Endothelial cell of umbilical vein (primary cell): ENCODE measurements around the gene TMEM252. TPM values are rescaled to one million over a fixed set of nuclear protein-coding genes. Genes with fewer than 3 reads are reported as not detected.

Experiments
- BruUV-seq: library from RNA; stranded (reverse); fragments of 400-500 nt; replicated peaks from 2 replicates; lab custom pipeline; 2021; lab: Mats Ljungman, UMichigan
- CTCF ChIA-PET: fragments of 300-600, 350-600 bp; sonication (Branson Sonifier 250); formaldehyde crosslinking; loops from one replicate; lab custom pipeline; 2021; ENCODE audit warnings: antibody characterized with exemption, inconsistent platforms; lab: Charles Lee
- POLR2A ChIA-PET: fragments of 300-600, 350-600 bp; sonication (Branson Sonifier 250); formaldehyde crosslinking; loops from one replicate; lab custom pipeline; 2021; ENCODE audit warnings: antibody characterized with exemption, inconsistent platforms; lab: Charles Lee
- DNase-seq: peaks from one replicate; pipeline ENCODE4 v3.0.0-alpha.2; 2011; ENCODE audit warnings: low read depth, low spot score
- FAIRE-seq: peaks from 2 replicates; lab custom pipeline; 2011; peaks lifted over from hg19 to GRCh38; lab: Jason Lieb, UNC
- H2AFZ ChIP-seq: 2 replicates; pipeline ENCODE4 v1.6.0; 2012; ENCODE audit warnings: low read depth, low read length, control low read depth, inconsistent platforms
- H3K27ac ChIP-seq: 2 replicates; pipeline ENCODE4 v1.5.1; 2011; ENCODE audit warnings: low read depth, mild to moderate bottlenecking, control low read depth, low read length, moderate library complexity; ENCODE audit not compliant: insufficient read depth
- H3K27me3 ChIP-seq, 2 experiments: 2 replicates each; pipeline versions ENCODE4 v1.6.0 to v1.6.1; 2011; ENCODE audit warnings: low read length in 2 of 2, mixed read lengths in 1 of 2; ENCODE audit not compliant: control insufficient read depth in 2 of 2, insufficient read depth in 2 of 2
- H3K36me3 ChIP-seq, 2 experiments: 2 replicates in 1 of 2; 3 replicates in 1 of 2; pipeline ENCODE4 v1.5.1; 2011; ENCODE audit warnings: low read length in 2 of 2, mild to moderate bottlenecking in 1 of 2, moderate library complexity in 1 of 2; ENCODE audit not compliant: control insufficient read depth in 2 of 2, insufficient read depth in 2 of 2; ENCODE audit errors: extremely low read depth in 1 of 2
- H3K4me1 ChIP-seq: 3 replicates; pipeline ENCODE4 v1.5.1; 2011; ENCODE audit warnings: mild to moderate bottlenecking, low read length; ENCODE audit not compliant: control insufficient read depth, insufficient read depth; ENCODE audit errors: extremely low read depth
- H3K4me2 ChIP-seq: 2 replicates; pipeline ENCODE4 v1.6.1; 2011; ENCODE audit warnings: low read length, control low read depth, mixed read lengths; ENCODE audit not compliant: insufficient read depth
- H3K4me3 ChIP-seq, 3 experiments: fragments of 200-600 bp in 1 of 3; sonication (generic), shearing (Covaris generic) in 1 of 3; replicated peaks in 1 of 3; 2 replicates each; pipeline ENCODE4 v1.5.1; 2011 to 2016; ENCODE audit warnings: control low read depth in 3 of 3, low read length in 3 of 3, mild to moderate bottlenecking in 2 of 3, inconsistent platforms in 1 of 3, low read depth in 1 of 3, moderate library complexity in 1 of 3; ENCODE audit not compliant: insufficient read depth in 1 of 3
- H3K79me2 ChIP-seq: 2 replicates; pipeline ENCODE4 v1.6.0; 2012; ENCODE audit warnings: low read length, inconsistent platforms; ENCODE audit not compliant: control insufficient read depth, insufficient read depth
- H3K9ac ChIP-seq: replicated peaks from 2 replicates; pipeline ENCODE3; 2011; ENCODE audit warnings: low read length, control low read depth; ENCODE audit not compliant: insufficient read depth; ENCODE audit errors: extremely low read depth
- H3K9me1 ChIP-seq: replicated peaks from 3 replicates; pipeline ENCODE4 v1.6.0; 2011; ENCODE audit warnings: mild to moderate bottlenecking, low read length; ENCODE audit not compliant: control insufficient read depth, insufficient read depth; ENCODE audit errors: extremely low read depth
- H3K9me3 ChIP-seq: replicated peaks from 2 replicates; pipeline ENCODE4 v1.5.1; 2012; ENCODE audit warnings: low read length, inconsistent platforms; ENCODE audit not compliant: control insufficient read depth, insufficient read depth
- H4K20me1 ChIP-seq: replicated peaks from 2 replicates; pipeline ENCODE3; 2011; ENCODE audit warnings: mild to moderate bottlenecking, low read length; ENCODE audit not compliant: control insufficient read depth, insufficient read depth; ENCODE audit errors: extremely low read depth
- CTCF ChIP-seq, 2 donors: IDR thresholded peaks; 1 replicate in 1 of 2; 2 replicates in 1 of 2; pipeline ENCODE4 v1.5.1; 2011; ENCODE audit warnings: low read length in 2 of 2, mild to moderate bottlenecking in 2 of 2, moderate library complexity in 2 of 2, control low read depth in 1 of 2, inconsistent platforms in 1 of 2, low read depth in 1 of 2; ENCODE audit not compliant: insufficient read depth in 1 of 2; ENCODE audit errors: extremely low read depth in 1 of 2
- EZH2 ChIP-seq: IDR thresholded peaks from 2 replicates; pipeline ENCODE4 v1.6.1; 2012; ENCODE audit warnings: borderline replicate concordance, low read depth, mild to moderate bottlenecking, moderate library complexity, low read length, inconsistent platforms; ENCODE audit not compliant: severe bottlenecking
- FOS ChIP-seq: IDR thresholded peaks from 2 replicates; pipeline ENCODE4 v1.6.1; 2011; ENCODE audit warnings: mild to moderate bottlenecking, low read length, moderate library complexity, borderline replicate concordance; ENCODE audit not compliant: insufficient read depth
- GATA2 ChIP-seq: IDR thresholded peaks from 2 replicates; pipeline ENCODE4 v1.7.0; 2011; ENCODE audit warnings: low read depth, mild to moderate bottlenecking, moderate library complexity, mixed read lengths, low read length; ENCODE audit not compliant: insufficient read length, insufficient read depth
- JUN ChIP-seq: IDR thresholded peaks from 2 replicates; pipeline ENCODE4 v1.6.1; 2011; ENCODE audit warnings: borderline replicate concordance, low read depth; ENCODE audit not compliant: insufficient read length, insufficient read depth
- MAX ChIP-seq: IDR thresholded peaks from 2 replicates; pipeline ENCODE4 v1.6.1; 2011; ENCODE audit not compliant: insufficient read depth, insufficient read length
- MYC ChIP-seq: IDR thresholded peaks from one replicate; pipeline ENCODE4 v1.6.1; 2011; ENCODE audit warnings: mild to moderate bottlenecking, low read depth, low read length
- POLR2A ChIP-seq: IDR thresholded peaks from 2 replicates; pipeline ENCODE4 v1.6.1; 2012; ENCODE audit warnings: low read depth, mild to moderate bottlenecking, control low read depth, low read length
- POLR2AphosphoS5 ChIP-seq: IDR thresholded peaks from 2 replicates; pipeline ENCODE4 v1.6.1; 2012; ENCODE audit warnings: low read depth, mild to moderate bottlenecking, control low read depth, low read length, moderate library complexity; ENCODE audit not compliant: insufficient read depth
- dilution Hi-C: fragments of 300-500 bp; cut with MboI; formaldehyde crosslinking; loops from one replicate; pipeline ENCODE4 v1.15.0; 2019; ENCODE audit warnings: low sequenced_read_pairs; ENCODE audit not compliant: extremely low pct_ligation_motif_present
- intact Hi-C: fragments of 100-400 bp; cut with micrococcal nuclease; formaldehyde crosslinking; loops from one replicate; pipeline ENCODE4 v1.10.0; 2022
- polyA plus RNA-seq, 4 experiments: library from polyadenylated mRNA; depleted of rRNA in 3 of 4; stranded (reverse) in 3 of 4; unstranded in 1 of 4; fragments of >200 nt; gene quantifications; 2 replicates each; pipeline versions ENCODE4 v1.2.1 to v1.2.3, GENCODE V29; 2011 to 2012; ENCODE audit warnings: missing spikeins in 1 of 4
- total RNA-seq: library from RNA; stranded (reverse); gene quantifications from 2 replicates; pipeline ENCODE4 v1.2.3, GENCODE V29; 2021

TMEM252 gene
- total and polyA plus RNA-seq, 2 donors (not counting 3 experiments of a cell fraction or from before 2014, with no cell fraction given) = not detected

- Histone ChIP-seq H3K4me3 (no peak overlapping the region), H3K27me3 (no peaks in the 10 kb centered on the region), H3K4me1 (no peaks in the 10 kb centered on the region), H3K36me3 (no peaks in the 10 kb centered on the region), H3K4me2 (no peak overlapping the region), H3K9me3 (no peaks in the 10 kb centered on the region), H3K79me2 (no peaks in the 10 kb centered on the region), H3K27ac (no peak overlapping the region), H3K9ac (no peak overlapping the region), H3K9me1 (no peaks in the 10 kb centered on the region), H4K20me1 (no peaks in the 10 kb centered on the region), H2AFZ (no peak overlapping the region)
- dilution Hi-C loops = no loop called here
- no peak for DNase-seq
- no TSS peak for BruUV-seq
- ChIA-PET POLR2A (no interaction called here), CTCF (no interaction called here)
- TF ChIP-seq CTCF (IDR thresholded peaks at IDR 0.05; ENCODE audit: extremely low read depth in 1 of 2, insufficient read depth in 1 of 2, low read depth in 1 of 2, low read length in 2 of 2) = no peak
- TF ChIP-seq POLR2AphosphoS5 = no peak
- intact Hi-C loops = no loop called here
- no peak for FAIRE-seq
These were observed 7.6 kb upstream of the TMEM252 start for GRCh38 chr9:68548241-68548640.

GRCh38 chr9:68547417-68547816 lies 6.7 kb upstream of the TMEM252 start:
- H2AFZ ChIP-seq = no peak overlapping the region
- TF ChIP-seq CTCF (IDR thresholded peaks at IDR 0.05; ENCODE audit: extremely low read depth in 1 of 2, insufficient read depth in 1 of 2, low read depth in 1 of 2, low read length in 2 of 2) (no peak), FOS (no peak), POLR2A (no peak), POLR2AphosphoS5 (no peak), GATA2 (no peak), MAX (no peak), EZH2 (no peak), JUN (no peak), MYC (no peak)
- no TSS peak for BruUV-seq
- intact Hi-C loops = no loop called here
- CTCF ChIA-PET = no interaction called here
- H3K4me3 ChIP-seq = no peak overlapping the region
- DNase-seq (no peak), FAIRE-seq (no peak)
- POLR2A ChIA-PET = no interaction called here
- no peaks in the 10 kb centered on the region for H3K36me3 ChIP-seq
- no peaks in the 10 kb centered on the region for H4K20me1 ChIP-seq
- H3K4me1 ChIP-seq = no peaks in the 10 kb centered on the region
- no peaks in the 10 kb centered on the region for H3K9me3 ChIP-seq
- H3K4me2 ChIP-seq = no peak overlapping the region
- H3K9ac ChIP-seq = no peak overlapping the region
- dilution Hi-C loops = no loop called here
- H3K27me3 ChIP-seq = no peaks in the 10 kb centered on the region
- no peak overlapping the region for H3K27ac ChIP-seq
- no peaks in the 10 kb centered on the region for H3K79me2 ChIP-seq
- no peaks in the 10 kb centered on the region for H3K9me1 ChIP-seq
